GM19023 (cell line): ENCODE data around the gene MDM2.

ENCODE experiments used
- ATAC-seq: cut with Tn5 transposase; IDR thresholded peaks from one replicate; pipeline ENCODE4 v1.9.1; 2021; ENCODE audit warnings: mild to moderate bottlenecking, moderate library complexity; ENCODE audit not compliant: unreplicated experiment

The MDM2 gene

DNA sequence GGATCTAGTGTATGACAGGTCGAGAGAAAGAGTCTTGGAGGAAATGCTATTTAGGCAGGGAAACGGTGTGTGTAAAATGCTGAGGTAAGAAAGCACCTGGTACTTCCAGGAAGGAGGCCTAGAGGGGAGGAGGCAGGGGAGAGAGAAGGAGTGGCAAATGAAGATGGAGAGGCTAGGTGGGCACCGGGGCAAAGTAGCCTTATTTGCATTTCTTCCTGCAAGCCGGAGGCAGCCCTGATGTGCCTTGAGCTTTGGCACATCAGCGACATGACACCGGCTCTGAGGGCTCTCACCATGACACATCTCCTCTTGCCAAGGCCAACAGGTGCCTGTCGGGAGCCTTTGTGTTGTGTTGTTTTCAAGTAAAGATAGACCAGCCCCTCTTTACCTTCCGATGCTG, 63.4 kb downstream of the MDM2 start:
- ATAC-seq: no peak

- ATAC-seq: no peak
Measured at GRCh38 chr12:68871921-68872320, 63.9 kb downstream of the MDM2 start.

DNA sequence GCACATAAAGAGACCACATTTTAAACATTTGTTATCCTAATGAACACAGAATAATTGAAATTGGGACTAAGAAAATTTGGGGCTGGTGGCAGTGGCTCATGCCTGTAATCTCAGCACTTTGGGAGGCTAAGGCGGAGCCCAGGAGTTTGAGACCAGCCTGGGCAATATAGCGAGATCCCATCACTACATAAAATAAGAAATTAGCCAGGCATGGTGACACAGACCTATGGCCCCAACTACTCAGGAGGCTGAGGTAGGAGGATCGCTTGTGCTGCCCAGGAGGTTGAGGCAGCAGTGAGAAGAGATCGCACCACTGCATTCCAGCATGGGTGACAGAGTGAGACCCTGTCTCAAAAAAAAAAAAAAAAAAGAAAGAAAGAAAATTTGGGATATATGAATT, 65.3 kb downstream of the MDM2 start:
- no peak for ATAC-seq

- no peak for ATAC-seq
Measured at GRCh38 chr12:68876461-68876860, 68.5 kb downstream of the MDM2 start.

- no peak for ATAC-seq
Measured at GRCh38 chr12:68877583-68877982, 69.6 kb downstream of the MDM2 start.

- no peak for ATAC-seq
Measured at GRCh38 chr12:68878283-68878682, 70.3 kb downstream of the MDM2 start.

DNA sequence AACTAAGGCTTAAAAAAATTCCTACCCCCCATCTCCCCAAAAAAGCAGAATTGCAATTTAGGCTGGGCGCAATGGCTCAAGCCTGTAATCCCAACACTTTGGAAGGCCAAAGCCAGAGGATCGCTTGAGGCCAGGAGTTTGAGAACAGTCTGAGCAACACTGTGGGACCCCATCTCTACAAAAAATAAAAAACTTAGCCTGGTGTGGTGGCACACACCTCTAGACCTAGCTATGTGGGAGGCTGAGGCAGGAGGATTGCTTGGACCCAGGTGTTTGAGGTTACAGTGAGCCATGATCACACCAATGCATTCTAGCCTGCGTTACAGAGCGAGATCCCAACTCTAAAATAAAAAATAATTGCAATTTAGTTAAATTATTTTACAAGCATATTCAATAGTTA, 70.9 kb downstream of the MDM2 start:
- ATAC-seq: no peak

DNA sequence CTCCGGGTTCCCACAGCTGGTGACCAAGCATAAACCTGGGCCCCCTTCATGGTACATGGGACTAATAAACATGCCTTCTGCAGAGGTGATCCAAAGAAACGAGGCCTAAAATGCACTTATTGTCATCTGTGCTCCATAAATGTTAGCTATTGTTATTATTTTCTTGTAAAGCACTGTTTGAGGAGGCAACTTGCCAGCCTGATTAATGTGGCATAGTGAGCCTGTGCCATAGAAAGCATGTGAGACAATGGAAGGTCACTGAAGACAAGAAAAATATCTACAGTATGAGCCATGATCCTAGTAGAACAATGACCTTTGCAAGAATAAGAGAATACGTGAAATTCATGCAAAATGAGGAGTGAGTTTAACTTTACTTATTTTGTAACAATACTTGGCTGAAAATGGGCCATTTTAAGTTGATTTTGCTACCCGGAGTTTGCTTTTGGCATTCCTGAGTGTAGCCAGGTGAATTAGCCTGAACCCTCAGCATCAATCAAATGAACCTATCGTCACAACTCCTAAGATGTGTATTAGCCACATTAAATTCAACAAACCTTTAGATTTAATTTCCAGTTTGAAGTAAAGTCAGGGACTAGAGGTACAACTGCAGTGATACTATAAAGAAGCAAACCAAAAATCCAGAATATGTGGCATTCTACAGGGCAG, 72.8 kb downstream of the MDM2 start:
- ATAC-seq: no peak

DNA sequence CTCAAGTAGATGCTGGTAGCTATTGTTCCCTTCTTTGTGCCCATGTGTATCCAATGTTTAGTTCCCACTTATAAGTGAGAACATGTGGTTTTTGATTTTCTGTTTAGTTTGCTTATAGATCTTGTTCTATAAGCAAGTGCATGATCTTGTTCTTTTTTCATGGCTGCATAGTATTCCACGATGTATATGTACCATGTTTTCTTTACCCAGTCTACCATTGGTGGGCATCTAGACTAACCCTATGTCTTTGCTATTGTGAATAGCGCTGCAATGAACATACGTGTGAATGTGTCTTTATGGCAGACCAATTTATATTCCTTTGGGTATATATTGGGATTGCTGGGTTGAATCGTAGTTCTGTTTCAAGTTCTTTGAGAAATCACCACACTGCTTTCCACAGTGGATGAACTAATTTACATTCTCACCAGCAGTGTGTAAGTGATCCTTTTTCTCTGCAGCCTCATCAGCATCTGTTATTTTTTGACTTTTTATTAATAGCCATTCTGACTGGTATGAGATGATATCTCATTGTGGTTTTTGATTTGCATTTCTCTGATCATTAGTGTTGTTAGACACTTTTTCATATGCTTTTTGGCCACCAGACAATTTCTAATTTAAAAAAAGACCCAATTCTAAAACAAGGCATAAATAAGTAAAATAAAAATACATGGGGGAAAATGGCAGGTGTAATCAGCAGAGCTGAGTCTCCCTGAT, 74.4 kb downstream of the MDM2 start:
- ATAC-seq: no peak

GRCh38 chr12:68883151-68883550, 75.2 kb downstream of the MDM2 start:
- ATAC-seq: no peak

- ATAC-seq: no peak
Measured at GRCh38 chr12:68884251-68884650, 76.3 kb downstream of the MDM2 start.

DNA sequence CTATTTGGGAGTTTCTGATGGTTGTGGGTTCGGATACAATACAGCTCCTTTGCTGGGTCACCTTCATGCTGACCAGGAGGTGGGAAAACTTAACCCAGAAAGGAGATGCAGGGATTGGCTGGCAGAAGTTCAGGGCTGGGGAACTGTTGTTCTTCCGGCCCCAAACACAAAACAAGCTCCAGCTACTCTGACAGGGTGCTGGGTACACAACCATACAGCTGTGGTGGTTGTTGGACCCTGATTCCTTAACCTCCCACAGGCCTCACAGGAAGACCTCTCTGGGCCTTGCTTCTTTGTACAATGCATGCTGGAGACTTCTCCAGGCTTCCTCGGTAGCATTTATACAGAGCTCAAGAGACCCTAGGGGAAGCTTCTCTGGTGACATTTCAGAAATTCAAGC, 77.4 kb downstream of the MDM2 start:
- no peak for ATAC-seq

GRCh38 chr12:68886636-68887572, 78.9 kb downstream of the MDM2 start:
- ATAC-seq: no peak

DNA sequence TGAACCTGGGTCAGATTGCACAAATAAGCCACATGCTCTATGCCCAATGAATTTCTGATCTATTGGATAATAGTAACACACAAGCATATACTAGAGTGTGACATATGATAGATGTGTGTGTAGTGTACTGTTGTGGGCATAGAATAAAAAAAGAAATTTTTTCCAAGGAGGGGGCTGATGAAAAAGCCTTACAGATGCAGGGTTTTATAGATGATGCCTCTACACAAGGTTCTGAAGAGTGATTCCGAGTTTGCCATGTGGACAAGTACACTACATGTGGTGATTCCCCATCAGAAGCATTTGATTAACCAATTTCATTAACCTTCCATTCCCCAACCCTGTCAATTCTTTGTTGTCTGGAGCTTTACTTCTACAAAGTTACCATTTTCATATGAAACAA, 79.7 kb downstream of the MDM2 start:
- ATAC-seq: no peak

DNA sequence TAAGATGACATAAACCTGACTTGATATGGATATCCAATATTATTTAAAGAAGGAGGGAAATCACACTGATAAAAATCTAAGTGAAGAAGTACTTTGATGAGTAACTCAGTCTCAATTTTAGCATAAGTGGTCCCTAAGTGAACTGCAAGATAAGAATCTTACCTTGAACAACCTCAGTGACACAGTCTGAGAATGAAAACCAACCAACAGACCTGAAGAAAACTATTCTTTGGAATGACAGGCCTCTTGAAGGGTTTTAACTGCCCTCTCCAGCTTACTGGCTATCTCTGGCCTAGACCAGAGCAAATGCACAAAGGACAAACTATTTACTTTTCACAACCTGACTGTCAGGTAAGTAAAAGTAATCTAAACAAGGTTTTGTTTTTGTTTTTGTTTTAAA, 80.3 kb downstream of the MDM2 start:
- ATAC-seq: no peak

- no peak for ATAC-seq
Measured at GRCh38 chr12:68890701-68891113, 82.7 kb downstream of the MDM2 start.

- ATAC-seq: no peak
Measured at GRCh38 chr12:68891141-68891540, 83.2 kb downstream of the MDM2 start.

DNA sequence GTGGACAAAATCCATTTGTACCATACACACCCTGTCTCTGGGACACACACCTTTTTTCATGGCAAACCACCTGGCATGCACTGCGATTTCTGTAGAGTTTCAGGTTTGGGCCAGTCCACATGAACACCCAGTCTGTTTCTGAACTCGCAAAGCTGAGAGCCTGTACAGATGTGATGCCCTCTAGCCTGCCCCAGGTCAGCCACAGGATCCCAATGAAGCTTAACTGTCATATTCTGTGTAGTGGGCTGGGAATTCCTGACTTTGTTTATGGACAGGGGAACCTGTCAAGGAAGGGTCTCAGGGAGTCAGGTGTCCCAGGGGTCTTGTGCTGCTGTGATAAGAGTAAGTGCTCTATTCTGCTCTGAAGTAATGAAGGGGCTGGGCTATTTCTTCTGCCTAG, 85.2 kb downstream of the MDM2 start:
- no peak for ATAC-seq

DNA sequence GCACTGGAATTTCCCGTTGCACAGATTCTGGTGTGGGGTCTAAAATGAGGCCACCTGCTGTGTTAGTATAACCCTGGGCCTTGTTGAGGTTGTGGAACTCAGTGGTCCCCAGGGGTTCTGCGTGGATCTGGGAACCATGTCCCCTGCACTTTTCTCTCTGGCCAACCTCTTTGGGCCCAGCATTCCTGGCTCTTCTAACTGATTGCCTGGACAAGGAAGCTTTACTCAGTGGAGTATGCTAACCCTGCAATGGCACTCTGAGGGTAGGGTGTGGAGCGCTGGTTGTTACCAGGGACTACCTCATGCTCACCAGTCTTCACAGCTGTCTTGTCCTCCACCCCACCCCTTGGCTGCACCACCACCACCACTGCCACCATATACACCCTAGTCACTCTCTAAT, 85.8 kb downstream of the MDM2 start:
- ATAC-seq: no peak

DNA sequence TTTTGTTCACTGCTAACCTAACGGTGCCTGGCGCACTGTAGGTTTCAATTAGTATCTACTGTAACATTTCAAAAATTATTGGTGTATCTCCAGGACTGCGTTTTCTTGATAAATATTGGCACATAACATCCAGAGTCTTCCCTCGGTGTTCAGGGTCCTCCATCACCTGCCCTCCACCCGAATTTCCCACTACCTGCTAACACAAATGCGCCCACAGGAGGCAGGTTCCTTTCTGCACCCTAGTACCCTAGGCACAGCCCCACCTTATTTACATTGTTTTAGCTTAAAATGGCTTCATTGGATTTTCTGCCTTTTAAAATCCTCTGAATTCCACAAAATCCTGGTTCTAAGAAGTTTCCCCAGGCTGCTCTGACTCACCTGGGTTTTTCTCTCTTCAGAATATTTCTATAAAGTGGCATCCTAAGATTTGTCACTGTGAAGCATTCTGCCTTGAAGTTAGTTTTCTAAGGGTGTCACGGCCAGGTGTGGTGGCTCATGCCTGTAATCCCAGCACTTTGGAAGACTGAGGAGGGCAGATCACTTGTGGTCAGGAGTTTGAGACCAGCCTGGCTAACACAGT, 86.4 kb downstream of the MDM2 start:
- no peak for ATAC-seq

DNA sequence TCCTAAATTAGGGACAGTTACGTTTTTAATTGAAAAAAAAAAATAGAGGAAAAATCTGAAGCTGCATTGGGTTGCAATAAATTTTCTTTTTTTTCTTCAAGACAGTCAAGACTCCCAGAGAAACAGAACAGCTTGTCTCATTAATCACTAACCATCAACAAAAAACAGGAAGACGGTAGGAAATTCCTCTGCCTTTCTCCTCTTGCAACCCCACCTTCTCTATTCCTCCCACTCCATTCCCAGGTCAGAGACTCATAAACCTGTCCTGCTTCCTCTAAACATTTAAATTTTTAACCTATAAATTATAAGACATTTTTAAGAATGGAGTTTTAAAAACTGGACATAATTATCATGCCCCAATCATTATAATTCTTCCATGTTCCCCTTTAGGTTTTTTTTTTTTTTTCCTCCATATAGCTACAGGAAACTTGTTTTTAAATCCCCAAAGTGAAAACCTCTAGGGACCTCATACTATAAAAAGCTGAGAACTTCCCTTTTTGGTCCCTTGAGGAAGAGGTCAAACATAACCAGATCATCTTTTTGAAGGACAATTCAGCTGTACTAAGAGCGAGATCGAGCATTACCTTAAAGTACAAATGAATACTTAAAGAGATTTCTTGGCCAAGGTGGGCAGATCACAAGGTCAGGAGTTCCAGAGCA, 89.0 kb downstream of the MDM2 start:
- no peak for ATAC-seq
